Smooth muscle cell (in vitro differentiated cells): ENCODE results near the gene CKMT1B. TPM values are rescaled to one million over a fixed set of nuclear protein-coding genes. Genes with fewer than 3 reads are reported as not detected.
"Not testable (repeated sequence)": the region's sequence is repeated elsewhere in the genome, so short reads cannot be mapped to it uniquely, and the experiment has no call there.

Experiments
- DNase-seq: peaks from one replicate; lab custom pipeline; 2025; ENCODE audit not compliant: unreplicated experiment; lab: John Stamatoyannopoulos, UW
- H2AFZ ChIP-seq: fragments of 200-600 bp; sonication (generic); 2 replicates; pipeline ENCODE4 v1.6.0; 2016; ENCODE audit warnings: antibody characterized with exemption, low read depth, mild to moderate bottlenecking
- H3F3A ChIP-seq: fragments of 200-600 bp; sonication (generic); 2 replicates; pipeline ENCODE4 v1.6.0; 2017; ENCODE audit warnings: antibody characterized with exemption, low read depth
- H3K27ac ChIP-seq: fragments of 200-600 bp; sonication (generic); 2 replicates; pipeline ENCODE4 v1.5.1; 2016; ENCODE audit warnings: low read depth, mild to moderate bottlenecking
- H3K27me3 ChIP-seq: fragments of 200-600 bp; sonication (generic); 2 replicates; pipeline ENCODE4 v1.6.1; 2016; ENCODE audit warnings: low read depth, mild to moderate bottlenecking
- H3K36me3 ChIP-seq: fragments of 200-600 bp; sonication (generic); 2 replicates; pipeline ENCODE4 v1.5.1; 2016; ENCODE audit warnings: low read depth
- H3K4me1 ChIP-seq: fragments of 200-600 bp; sonication (generic); 2 replicates; pipeline ENCODE4 v1.5.1; 2016; ENCODE audit warnings: low read depth
- H3K4me2 ChIP-seq: fragments of 200-600 bp; sonication (generic); 2 replicates; pipeline ENCODE4 v1.6.0; 2016; ENCODE audit warnings: mild to moderate bottlenecking
- H3K4me3 ChIP-seq: fragments of 200-600 bp; sonication (generic); 2 replicates; pipeline ENCODE4 v1.5.1; 2016; ENCODE audit warnings: mild to moderate bottlenecking
- H3K79me2 ChIP-seq: fragments of 200-600 bp; sonication (generic); 2 replicates; pipeline ENCODE4 v1.6.0; 2016; ENCODE audit warnings: low read depth, mild to moderate bottlenecking
- H3K9ac ChIP-seq: fragments of 200-600 bp; sonication (generic); 2 replicates; pipeline ENCODE4 v1.6.0; 2016; ENCODE audit warnings: low read depth
- H3K9me3 ChIP-seq: fragments of 200-600 bp; sonication (generic); replicated peaks from 2 replicates; pipeline ENCODE4 v1.5.1; 2016; ENCODE audit warnings: low read depth
- H4K20me1 ChIP-seq: fragments of 200-600 bp; sonication (generic); 2 replicates; pipeline ENCODE4 v1.6.0; 2016; ENCODE audit warnings: low read depth
- WGBS: methylation state at CpG from one replicate; pipeline ENCODE4 v1.1.7; 2016; ENCODE audit warnings: low lambda C conversion rate; 5-methylcytosine and 5-hydroxymethylcytosine counted together
- polyA plus RNA-seq: library from polyadenylated mRNA; unstranded; fragments of >200 nt; fragmentation: Nextera tagmentation; extraction: Ambion mirVana; gene quantifications from 2 replicates; pipeline ENCODE4 v1.2.1, GENCODE V29; 2016
- total RNA-seq: library from RNA; depleted of rRNA; stranded (reverse); fragments of >200 nt; gene quantifications from 2 replicates; pipeline ENCODE4 v1.2.3, GENCODE V29; 2014
- TF ChIP-seq, protein P1 (sequence below): fragments of 200-600 bp; sonication (generic); IDR thresholded peaks from 2 replicates; pipeline ENCODE4 v1.5.1; 2017; ENCODE audit warnings: borderline replicate concordance, mild to moderate bottlenecking, antibody characterized with exemption; ENCODE audit not compliant: insufficient read depth, poor library complexity, severe bottlenecking

The CKMT1B gene
- total RNA-seq, result 0.27 and 7.2 TPM in 2 replicates
- not detected in 2 replicates for polyA plus RNA-seq

DNA sequence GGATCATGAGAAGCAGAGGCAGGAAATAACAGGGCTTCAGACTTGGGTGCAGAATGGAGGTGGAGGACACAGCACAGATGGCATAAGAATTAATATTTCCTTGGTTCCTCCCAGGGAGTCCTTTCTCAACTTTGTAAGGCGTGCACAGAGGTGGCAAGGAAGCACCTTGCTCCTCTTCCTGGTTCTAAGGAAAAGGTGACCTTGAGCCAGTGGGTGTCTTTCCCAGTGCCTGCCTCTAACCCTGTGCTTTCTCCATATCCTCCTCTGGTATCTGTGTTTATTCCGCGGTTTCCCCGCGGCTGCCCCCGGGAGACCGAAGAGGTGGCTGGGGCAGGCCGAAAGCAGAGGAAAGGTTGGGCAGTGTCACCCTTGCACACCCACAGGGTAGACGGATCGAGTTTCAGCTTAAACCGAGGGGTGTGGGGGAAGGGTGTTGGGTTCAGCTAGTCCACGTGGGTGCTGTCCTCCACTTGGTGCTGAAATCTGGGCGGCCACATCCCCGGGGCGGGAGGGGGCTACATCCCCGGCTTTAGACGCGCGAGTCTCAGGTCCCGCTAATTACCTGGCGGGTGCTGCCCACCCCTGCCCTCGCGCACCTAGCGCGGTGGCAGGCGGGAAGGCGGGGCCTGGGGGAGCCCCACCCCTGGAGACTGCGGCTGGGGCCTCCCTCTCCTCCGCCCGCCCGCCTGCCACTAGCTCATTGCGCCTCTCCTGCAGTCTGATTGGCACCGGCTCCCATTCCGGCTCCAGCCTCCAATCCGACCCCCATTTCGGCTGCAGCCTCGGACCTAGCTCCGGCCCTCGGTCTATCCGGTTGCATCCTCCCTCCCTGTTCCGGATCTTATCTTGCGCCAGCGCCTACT, at the start of gene CKMT1B:
Gene CKMT1B, plus strand, starts transcription at position 700 of the 863 bp plus-strand sequence. CDS start 192 bp downstream, outside the sequence.
- H3K4me2 ChIP-seq, H2AFZ ChIP-seq: not testable (repeated sequence)

DNA sequence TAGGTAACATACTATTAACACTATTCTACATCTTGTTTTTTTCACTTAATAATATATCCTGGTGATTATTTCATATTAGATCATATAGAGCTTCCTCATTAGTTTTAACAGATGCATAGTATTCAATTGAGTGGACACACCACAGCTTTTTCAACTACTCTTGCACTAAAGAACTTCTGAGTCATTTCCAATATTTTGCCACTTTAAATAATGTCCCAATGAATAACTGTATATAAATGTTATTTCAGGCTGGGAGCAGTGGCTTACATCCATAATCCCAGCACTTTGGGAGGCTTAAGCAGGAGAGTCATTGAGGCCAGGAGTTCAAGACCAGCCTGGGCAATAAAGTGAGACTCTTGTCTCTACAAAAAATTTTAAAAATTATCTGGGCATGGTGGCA, 49.6 kb upstream of the CKMT1B start:
- Histone ChIP-seq H3K27me3 (no peaks in the 10 kb centered on the region), H2AFZ (no peak overlapping the region), H3K4me2 (no peak overlapping the region), H3K79me2 (no peaks in the 10 kb centered on the region), H3F3A (no peaks in the 10 kb centered on the region), H3K9ac (no peak overlapping the region), H4K20me1 (no peaks in the 10 kb centered on the region), H3K9me3 (peaks cover 4% of the 10 kb centered on the region), H3K4me1 (no peaks in the 10 kb centered on the region), H3K4me3 (no peak overlapping the region), H3K27ac (no peak overlapping the region), H3K36me3 (no peaks in the 10 kb centered on the region)
- DNase-seq, result no peak
- TF ChIP-seq, protein P1, sequence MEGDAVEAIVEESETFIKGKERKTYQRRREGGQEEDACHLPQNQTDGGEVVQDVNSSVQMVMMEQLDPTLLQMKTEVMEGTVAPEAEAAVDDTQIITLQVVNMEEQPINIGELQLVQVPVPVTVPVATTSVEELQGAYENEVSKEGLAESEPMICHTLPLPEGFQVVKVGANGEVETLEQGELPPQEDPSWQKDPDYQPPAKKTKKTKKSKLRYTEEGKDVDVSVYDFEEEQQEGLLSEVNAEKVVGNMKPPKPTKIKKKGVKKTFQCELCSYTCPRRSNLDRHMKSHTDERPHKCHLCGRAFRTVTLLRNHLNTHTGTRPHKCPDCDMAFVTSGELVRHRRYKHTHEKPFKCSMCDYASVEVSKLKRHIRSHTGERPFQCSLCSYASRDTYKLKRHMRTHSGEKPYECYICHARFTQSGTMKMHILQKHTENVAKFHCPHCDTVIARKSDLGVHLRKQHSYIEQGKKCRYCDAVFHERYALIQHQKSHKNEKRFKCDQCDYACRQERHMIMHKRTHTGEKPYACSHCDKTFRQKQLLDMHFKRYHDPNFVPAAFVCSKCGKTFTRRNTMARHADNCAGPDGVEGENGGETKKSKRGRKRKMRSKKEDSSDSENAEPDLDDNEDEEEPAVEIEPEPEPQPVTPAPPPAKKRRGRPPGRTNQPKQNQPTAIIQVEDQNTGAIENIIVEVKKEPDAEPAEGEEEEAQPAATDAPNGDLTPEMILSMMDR, result no peak

More for the DNA sequence above, at the start of gene CKMT1B:
- not testable (repeated sequence) for H3F3A ChIP-seq, H3K9me3 ChIP-seq, H3K9ac ChIP-seq, DNase-seq, H3K79me2 ChIP-seq, H3K4me3 ChIP-seq, H3K27ac ChIP-seq, H3K27me3 ChIP-seq, H3K36me3 ChIP-seq, H3K4me1 ChIP-seq, H4K20me1 ChIP-seq
- no CpG with 5 or more reads among the region's 43 CpGs for WGBS

DNA sequence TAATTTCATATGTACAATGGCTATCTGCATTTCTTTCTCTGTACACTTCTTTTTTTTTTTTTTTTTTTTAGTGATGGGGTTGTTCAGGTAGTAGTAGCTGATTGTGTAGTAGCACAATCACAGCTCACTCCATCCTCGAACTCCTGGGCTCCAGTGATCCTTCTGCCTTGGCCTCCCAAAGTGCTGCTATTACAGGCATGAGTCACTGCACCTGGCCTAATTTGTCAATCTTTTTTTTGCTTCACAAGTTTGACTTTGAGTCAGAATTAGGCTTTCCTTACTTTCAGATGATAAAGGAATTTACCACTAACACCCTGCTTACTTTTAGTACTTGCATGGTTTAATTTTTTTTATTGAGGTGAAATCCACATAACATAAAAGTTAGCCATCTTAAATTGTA, 48.4 kb upstream of the CKMT1B start:
- H2AFZ ChIP-seq, result no peak overlapping the region
- H4K20me1 ChIP-seq, result no peaks in the 10 kb centered on the region
- no peaks in the 10 kb centered on the region for H3K4me1 ChIP-seq
- H3K36me3 ChIP-seq, result no peaks in the 10 kb centered on the region
- H3K79me2 ChIP-seq, result no peaks in the 10 kb centered on the region
- H3K4me2 ChIP-seq, result no peak overlapping the region
- TF ChIP-seq, protein P1, result no peak
- no peaks in the 10 kb centered on the region for H3K27me3 ChIP-seq
- no peaks in the 10 kb centered on the region for H3F3A ChIP-seq
- no peak overlapping the region for H3K4me3 ChIP-seq
- DNase-seq, result no peak
- H3K9me3 ChIP-seq, result peaks cover 4% of the 10 kb centered on the region
- no peak overlapping the region for H3K9ac ChIP-seq
- 67% methylated on average over 1 of the region's 1 CpG for WGBS
- no peak overlapping the region for H3K27ac ChIP-seq

DNA sequence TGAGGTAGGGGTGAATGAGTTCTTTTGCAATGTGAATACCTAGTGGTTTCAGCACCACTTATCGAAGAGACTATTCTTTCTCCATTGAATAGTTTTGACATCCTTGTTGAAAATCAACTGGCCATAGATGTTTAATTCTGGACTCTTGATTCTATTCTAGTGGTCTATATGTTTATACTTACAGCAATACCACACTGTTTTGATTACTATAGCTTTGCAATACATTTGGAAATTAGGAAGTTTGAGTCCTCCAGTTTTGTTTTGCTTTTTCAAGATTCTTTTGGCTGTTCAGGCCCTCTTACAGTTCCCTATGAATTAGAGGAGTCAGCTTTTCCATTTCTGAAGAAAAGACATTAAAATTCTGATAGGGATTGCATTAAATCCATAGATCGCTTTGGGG, 46.3 kb upstream of the CKMT1B start:
- no peak for DNase-seq
- no peak overlapping the region for H2AFZ ChIP-seq
- no peaks in the 10 kb centered on the region for H4K20me1 ChIP-seq
- H3K4me2 ChIP-seq, result no peak overlapping the region
- no peak overlapping the region for H3K9ac ChIP-seq
- no peaks in the 10 kb centered on the region for H3F3A ChIP-seq
- no peaks in the 10 kb centered on the region for H3K4me1 ChIP-seq
- TF ChIP-seq, protein P1, result no peak
- H3K9me3 ChIP-seq, result peaks cover 4% of the 10 kb centered on the region
- H3K79me2 ChIP-seq, result no peaks in the 10 kb centered on the region
- H3K27me3 ChIP-seq, result no peaks in the 10 kb centered on the region
- H3K4me3 ChIP-seq, result no peak overlapping the region
- H3K36me3 ChIP-seq, result no peaks in the 10 kb centered on the region
- WGBS, result 99% methylated on average over 2 of the region's 2 CpGs
- H3K27ac ChIP-seq, result no peak overlapping the region
